Measurements from ENCODE around the gene NTNG1.

DNA sequence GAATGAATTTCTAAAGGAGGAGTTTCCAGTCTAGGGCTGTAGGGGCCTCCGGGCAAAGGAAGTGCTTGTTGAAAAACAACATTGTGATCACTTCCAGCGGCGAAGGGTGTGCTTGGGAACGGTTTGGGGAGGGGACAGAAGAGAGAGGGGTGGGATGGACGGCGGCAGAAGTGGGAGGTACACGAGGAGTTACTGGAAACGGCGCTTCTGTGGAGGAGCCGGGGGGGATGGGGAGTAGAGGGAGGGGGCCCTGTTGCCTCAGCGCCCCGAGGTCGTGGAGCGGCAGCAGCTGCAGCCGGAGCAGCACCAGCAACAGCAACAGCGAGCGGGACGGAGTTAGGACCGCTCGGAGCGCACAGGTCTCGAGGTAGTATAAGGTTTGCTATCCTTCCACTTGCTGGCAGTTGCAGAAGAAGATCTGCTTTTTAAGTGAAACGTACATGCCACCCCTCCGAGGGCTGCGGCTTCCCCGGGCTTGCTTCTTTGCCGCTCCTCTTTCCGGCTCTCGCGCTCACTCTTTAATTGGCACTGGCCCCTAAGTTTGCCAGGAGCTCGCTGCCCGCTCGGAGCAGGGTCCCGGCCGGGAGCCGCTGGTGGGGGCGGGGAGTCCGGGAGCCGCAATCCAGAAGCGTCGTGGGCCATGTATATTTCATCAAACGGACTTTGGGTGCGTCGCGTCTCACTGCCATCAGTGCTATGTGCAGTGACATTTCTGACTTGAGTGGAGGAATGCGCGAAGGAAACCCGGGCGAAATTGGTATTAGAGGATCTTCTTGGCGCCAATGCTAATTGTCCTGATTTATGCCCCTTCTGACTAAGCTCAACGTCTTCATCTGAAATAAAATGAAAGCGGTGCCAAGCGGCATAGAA, 771 bp upstream of the NTNG1 start:
- TF ChIP-seq TSC22D2 (CRISPR knock-in tag; IDR thresholded peaks at IDR 0.05; ENCODE audit: borderline replicate concordance) = no peak
- no peak for TF ChIP-seq POLR2AphosphoS5 (IDR thresholded peaks at IDR 0.05; ENCODE audit: low read depth, low read length)
- no peak for TF ChIP-seq ZNF570 (CRISPR knock-in tag; IDR thresholded peaks at IDR 0.05; ENCODE audit: borderline replicate concordance)
- TF ChIP-seq MAZ (IDR thresholded peaks at IDR 0.05; ENCODE audit: borderline replicate concordance, low read depth, low read length) = no peak
- no peak for TF ChIP-seq MAZ (CRISPR knock-in tag; IDR thresholded peaks at IDR 0.05; ENCODE audit: low read depth)
- TF ChIP-seq ZNF768 (CRISPR knock-in tag; IDR thresholded peaks at IDR 0.05) = no peak
- TF ChIP-seq DNMT1 (CRISPR knock-in tag; IDR thresholded peaks at IDR 0.05) = no peak
- no peak for TF ChIP-seq FOXP1 (IDR thresholded peaks at IDR 0.05)
- TF ChIP-seq FOXP1 (CRISPR knock-in tag; IDR thresholded peaks at IDR 0.05) = no peak
- TF ChIP-seq CREM (IDR thresholded peaks at IDR 0.05) = no peak
- TF ChIP-seq CREM (CRISPR knock-in tag; IDR thresholded peaks at IDR 0.05) = no peak
- TF ChIP-seq ARNTL (CRISPR knock-in tag; IDR thresholded peaks at IDR 0.05) = no peak
- TF ChIP-seq YEATS2 (CRISPR knock-in tag; IDR thresholded peaks at IDR 0.05; ENCODE audit: borderline replicate concordance) = no peak
